MM.1S (cell line): ENCODE measurements around the gene SAV1.

Experiments
- EZH2 ChIP-seq: fragments of 300-600 bp; sonication (generic); optimal IDR thresholded peaks from 2 replicates; pipeline ENCODE3; 2017; ENCODE audit warnings: low read depth, mild to moderate bottlenecking, antibody characterized with exemption, low read length, mixed read lengths
- EZH2phosphoT487 ChIP-seq: fragments of 300-600 bp; sonication (generic); IDR thresholded peaks from 2 replicates; pipeline ENCODE4 v1.6.1; 2018; ENCODE audit warnings: antibody characterized with exemption, low read length
- TF ChIP-seq, protein P1 (sequence below): fragments of 300-600 bp; sonication (generic); IDR thresholded peaks from 2 replicates; pipeline ENCODE4 v1.5.1; 2016; ENCODE audit warnings: antibody characterized with exemption, low read length, mixed read lengths

DNA sequence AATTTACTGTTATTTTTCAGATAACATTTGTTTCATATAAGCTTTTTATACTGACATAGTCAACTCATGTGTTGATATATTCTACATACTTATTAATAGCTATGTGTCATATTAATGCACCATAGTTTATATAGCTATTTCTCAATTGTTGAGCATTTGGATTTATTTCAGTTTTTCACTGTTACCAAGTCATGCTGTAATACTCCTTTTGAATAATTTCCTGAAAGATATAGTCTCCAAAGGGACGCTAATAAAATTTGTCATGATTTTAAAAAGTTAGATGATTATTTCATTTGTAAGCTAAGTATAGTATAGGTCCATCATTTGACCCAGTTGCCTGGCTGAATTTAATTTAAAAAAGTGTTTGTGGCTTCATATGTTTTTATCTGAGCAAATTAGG is 60.3 kb downstream of the SAV1 start:
- TF ChIP-seq, protein P1, sequence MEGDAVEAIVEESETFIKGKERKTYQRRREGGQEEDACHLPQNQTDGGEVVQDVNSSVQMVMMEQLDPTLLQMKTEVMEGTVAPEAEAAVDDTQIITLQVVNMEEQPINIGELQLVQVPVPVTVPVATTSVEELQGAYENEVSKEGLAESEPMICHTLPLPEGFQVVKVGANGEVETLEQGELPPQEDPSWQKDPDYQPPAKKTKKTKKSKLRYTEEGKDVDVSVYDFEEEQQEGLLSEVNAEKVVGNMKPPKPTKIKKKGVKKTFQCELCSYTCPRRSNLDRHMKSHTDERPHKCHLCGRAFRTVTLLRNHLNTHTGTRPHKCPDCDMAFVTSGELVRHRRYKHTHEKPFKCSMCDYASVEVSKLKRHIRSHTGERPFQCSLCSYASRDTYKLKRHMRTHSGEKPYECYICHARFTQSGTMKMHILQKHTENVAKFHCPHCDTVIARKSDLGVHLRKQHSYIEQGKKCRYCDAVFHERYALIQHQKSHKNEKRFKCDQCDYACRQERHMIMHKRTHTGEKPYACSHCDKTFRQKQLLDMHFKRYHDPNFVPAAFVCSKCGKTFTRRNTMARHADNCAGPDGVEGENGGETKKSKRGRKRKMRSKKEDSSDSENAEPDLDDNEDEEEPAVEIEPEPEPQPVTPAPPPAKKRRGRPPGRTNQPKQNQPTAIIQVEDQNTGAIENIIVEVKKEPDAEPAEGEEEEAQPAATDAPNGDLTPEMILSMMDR: no peak
- TF ChIP-seq EZH2 (no peak), EZH2phosphoT487 (no peak)
